AG04450 (cell line): ENCODE measurements around the gene LLGL1. TPM values are rescaled to one million over a fixed set of nuclear protein-coding genes. Genes with fewer than 3 reads are reported as not detected.

Experiments
- CTCF ChIA-PET: fragments of 300-600, 350-600 bp; formaldehyde crosslinking; extraction: SDS; loops from one replicate; lab custom pipeline; 2022; ENCODE audit warnings: antibody characterized with exemption, inconsistent platforms; lab: Charles Lee
- POLR2A ChIA-PET: fragments of 350-600 bp; formaldehyde crosslinking; extraction: SDS; loops from one replicate; lab custom pipeline; 2021; ENCODE audit warnings: antibody characterized with exemption, inconsistent platforms; lab: Yijun Ruan, JAX
- DNase-seq: peaks from one replicate; pipeline ENCODE4 v3.0.0-alpha.2; 2011; ENCODE audit warnings: low read depth, low spot score
- H3K27ac ChIP-seq: one replicate; pipeline ENCODE4 v1.5.1; 2012; ENCODE audit warnings: low read depth, low read length, control low read depth
- H3K27me3 ChIP-seq: one replicate; pipeline ENCODE4 v1.6.0; 2012; ENCODE audit warnings: low read length; ENCODE audit not compliant: control insufficient read depth, insufficient read depth
- H3K4me3 ChIP-seq: 2 replicates; pipeline ENCODE4 v1.5.1; 2011; ENCODE audit warnings: mild to moderate bottlenecking, low read depth, low read length, control low read depth
- H3K9me3 ChIP-seq: 2 replicates; pipeline ENCODE4 v1.5.1; 2012; ENCODE audit warnings: low read length; ENCODE audit not compliant: control insufficient read depth, insufficient read depth
- polyA minus RNA-seq: library from RNA; depleted of rRNA, polyadenylated mRNA; stranded (reverse); fragments of >200 nt; gene quantifications from 2 replicates; pipeline ENCODE4 v1.2.3, GENCODE V29; 2011; rRNA and poly(A)+ RNA removed
- polyA plus RNA-seq: library from polyadenylated mRNA; depleted of rRNA; stranded (reverse); fragments of >200 nt; gene quantifications from 2 replicates; pipeline ENCODE4 v1.2.3, GENCODE V29; 2011; rRNA removed
- TF ChIP-seq, protein P1 (sequence below): IDR thresholded peaks from 2 replicates; pipeline ENCODE4 v1.5.1; 2011; ENCODE audit warnings: low read depth, low read length, control low read depth, inconsistent platforms

Gene LLGL1
- polyA plus RNA-seq (27.1 and 41.9 TPM in 2 replicates), polyA minus RNA-seq (30.5 and 42.3 TPM in 2 replicates)

- TF ChIP-seq, protein P1, sequence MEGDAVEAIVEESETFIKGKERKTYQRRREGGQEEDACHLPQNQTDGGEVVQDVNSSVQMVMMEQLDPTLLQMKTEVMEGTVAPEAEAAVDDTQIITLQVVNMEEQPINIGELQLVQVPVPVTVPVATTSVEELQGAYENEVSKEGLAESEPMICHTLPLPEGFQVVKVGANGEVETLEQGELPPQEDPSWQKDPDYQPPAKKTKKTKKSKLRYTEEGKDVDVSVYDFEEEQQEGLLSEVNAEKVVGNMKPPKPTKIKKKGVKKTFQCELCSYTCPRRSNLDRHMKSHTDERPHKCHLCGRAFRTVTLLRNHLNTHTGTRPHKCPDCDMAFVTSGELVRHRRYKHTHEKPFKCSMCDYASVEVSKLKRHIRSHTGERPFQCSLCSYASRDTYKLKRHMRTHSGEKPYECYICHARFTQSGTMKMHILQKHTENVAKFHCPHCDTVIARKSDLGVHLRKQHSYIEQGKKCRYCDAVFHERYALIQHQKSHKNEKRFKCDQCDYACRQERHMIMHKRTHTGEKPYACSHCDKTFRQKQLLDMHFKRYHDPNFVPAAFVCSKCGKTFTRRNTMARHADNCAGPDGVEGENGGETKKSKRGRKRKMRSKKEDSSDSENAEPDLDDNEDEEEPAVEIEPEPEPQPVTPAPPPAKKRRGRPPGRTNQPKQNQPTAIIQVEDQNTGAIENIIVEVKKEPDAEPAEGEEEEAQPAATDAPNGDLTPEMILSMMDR: no peak
- H3K27me3 ChIP-seq: no peaks in the 10 kb centered on the region
- H3K27ac ChIP-seq: peak within 1 kb of the TSS; percentile 73
- H3K9me3 ChIP-seq: no peaks in the 10 kb centered on the region; the same call in 1 of the 2 replicates
- DNase-seq: peak; percentile 84
- H3K4me3 ChIP-seq: peak within 1 kb of the TSS; percentile 72
- ChIA-PET CTCF (no interaction called here), POLR2A (no interaction called here)
These were observed at the start of gene LLGL1 for GRCh38 chr17:18225121-18225641. LLGL1 (plus strand) TSS chr17:18225635; CDS start chr17:18225683, 48 bp downstream.

- H3K9me3 ChIP-seq: no peaks in the 10 kb centered on the region; the same call in 1 of the 2 replicates
- CTCF ChIA-PET: no interaction called here
- H3K27ac ChIP-seq: no peak overlapping the region
- DNase-seq: no peak
- H3K4me3 ChIP-seq: no peak overlapping the region
- POLR2A ChIA-PET: no interaction called here
- TF ChIP-seq, protein P1: no peak
- peaks cover 2% of the 10 kb centered on the region for H3K27me3 ChIP-seq
These were observed 49.3 kb upstream of the LLGL1 start for GRCh38 chr17:18176176-18176575.

DNA sequence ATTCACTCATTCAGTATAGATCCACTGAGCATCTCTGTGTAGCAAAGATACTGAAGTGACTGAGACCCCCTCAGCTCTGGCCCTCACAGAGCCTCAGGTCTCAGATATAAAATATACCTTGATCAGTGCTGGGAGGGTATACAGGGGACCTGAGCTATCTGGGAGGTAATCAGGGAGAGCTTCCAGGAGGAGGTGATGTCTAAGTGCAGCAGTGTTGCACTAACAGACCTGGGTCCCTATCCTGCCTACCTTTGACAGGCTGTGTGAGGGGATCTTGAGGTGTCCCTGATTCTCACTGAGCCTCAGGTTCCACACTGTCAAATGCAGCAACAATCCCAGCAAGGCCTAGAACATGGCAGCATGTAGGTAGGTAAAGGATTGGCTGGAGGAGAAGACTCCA lies 48.3 kb upstream of the LLGL1 start:
- no peak overlapping the region for H3K27ac ChIP-seq
- POLR2A ChIA-PET: no interaction called here

DNA sequence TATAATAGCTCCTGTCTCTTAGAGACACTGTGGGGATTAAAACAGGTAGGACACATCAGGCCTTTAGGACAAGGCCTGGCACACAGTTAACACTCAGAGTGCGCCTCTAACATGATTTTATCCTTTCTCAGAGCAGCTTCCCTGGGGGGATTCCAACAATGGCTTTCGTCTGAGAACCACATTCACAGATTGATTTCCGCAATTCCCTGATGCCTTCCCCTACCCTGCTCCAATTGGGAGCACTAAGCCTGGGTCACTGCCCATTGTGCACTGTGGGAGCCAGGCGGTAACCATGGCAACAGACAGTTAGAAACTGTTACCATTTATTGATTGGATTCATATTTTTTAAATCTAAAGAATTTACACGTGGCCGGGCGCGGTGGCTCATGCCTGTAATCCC lies 47.7 kb upstream of the LLGL1 start:
- Histone ChIP-seq H3K27ac (no peak overlapping the region), H3K9me3 (no peaks in the 10 kb centered on the region; the same call in 1 of the 2 replicates), H3K27me3 (peaks cover 2% of the 10 kb centered on the region), H3K4me3 (no peak overlapping the region)
- ChIA-PET CTCF (no interaction called here), POLR2A (no interaction called here)
- TF ChIP-seq, protein P1: no peak
- no peak for DNase-seq

More for the DNA sequence above, 48.3 kb upstream of the LLGL1 start:
- Histone ChIP-seq H3K9me3 (no peaks in the 10 kb centered on the region; the same call in 1 of the 2 replicates), H3K27me3 (peaks cover 2% of the 10 kb centered on the region), H3K4me3 (no peak overlapping the region)
- no peak for DNase-seq
- TF ChIP-seq, protein P1: no peak
- CTCF ChIA-PET: no interaction called here

- no peak for DNase-seq
- Histone ChIP-seq H3K4me3 (no peak overlapping the region), H3K9me3 (no peaks in the 10 kb centered on the region), H3K27ac (no peak overlapping the region), H3K27me3 (no peaks in the 10 kb centered on the region)
- TF ChIP-seq, protein P1: no peak
- CTCF ChIA-PET: no interaction called here
- POLR2A ChIA-PET: no interaction called here
These were observed 46.2 kb upstream of the LLGL1 start for GRCh38 chr17:18179196-18179595.
